ENCODE measurements around the gene UNC13B. TPM values are rescaled to one million over a fixed set of nuclear protein-coding genes. Genes with fewer than 3 reads are reported as not detected.

The UNC13B gene
- total and polyA plus RNA-seq, 9 of the 15 experiments (the other 6 are each of a cell fraction or from before 2014, with no cell fraction given), result 2.4 to 11.5 (median 8.6) TPM

DNA sequence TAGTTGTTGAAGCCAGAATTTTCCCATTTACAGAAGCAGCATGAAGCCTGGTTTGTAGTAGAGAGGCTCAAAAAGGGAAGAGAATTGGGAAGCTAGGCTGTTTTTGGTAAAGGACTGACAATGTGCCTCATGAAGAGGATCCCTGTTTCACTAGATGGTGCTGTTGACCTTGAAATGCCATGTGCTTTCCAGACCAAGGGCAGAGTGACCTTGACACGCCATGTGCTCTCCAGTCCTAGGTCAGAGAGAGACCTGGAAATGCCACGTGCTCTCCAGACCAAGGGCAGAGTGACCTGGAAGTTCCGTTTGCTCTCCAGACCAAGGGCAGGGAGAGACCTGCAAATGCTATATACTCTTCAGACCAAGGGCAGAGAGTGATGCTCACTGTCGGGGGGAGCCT lies 32.0 kb downstream of the UNC13B start (continued):
- TF ChIP-seq, protein P1, sequence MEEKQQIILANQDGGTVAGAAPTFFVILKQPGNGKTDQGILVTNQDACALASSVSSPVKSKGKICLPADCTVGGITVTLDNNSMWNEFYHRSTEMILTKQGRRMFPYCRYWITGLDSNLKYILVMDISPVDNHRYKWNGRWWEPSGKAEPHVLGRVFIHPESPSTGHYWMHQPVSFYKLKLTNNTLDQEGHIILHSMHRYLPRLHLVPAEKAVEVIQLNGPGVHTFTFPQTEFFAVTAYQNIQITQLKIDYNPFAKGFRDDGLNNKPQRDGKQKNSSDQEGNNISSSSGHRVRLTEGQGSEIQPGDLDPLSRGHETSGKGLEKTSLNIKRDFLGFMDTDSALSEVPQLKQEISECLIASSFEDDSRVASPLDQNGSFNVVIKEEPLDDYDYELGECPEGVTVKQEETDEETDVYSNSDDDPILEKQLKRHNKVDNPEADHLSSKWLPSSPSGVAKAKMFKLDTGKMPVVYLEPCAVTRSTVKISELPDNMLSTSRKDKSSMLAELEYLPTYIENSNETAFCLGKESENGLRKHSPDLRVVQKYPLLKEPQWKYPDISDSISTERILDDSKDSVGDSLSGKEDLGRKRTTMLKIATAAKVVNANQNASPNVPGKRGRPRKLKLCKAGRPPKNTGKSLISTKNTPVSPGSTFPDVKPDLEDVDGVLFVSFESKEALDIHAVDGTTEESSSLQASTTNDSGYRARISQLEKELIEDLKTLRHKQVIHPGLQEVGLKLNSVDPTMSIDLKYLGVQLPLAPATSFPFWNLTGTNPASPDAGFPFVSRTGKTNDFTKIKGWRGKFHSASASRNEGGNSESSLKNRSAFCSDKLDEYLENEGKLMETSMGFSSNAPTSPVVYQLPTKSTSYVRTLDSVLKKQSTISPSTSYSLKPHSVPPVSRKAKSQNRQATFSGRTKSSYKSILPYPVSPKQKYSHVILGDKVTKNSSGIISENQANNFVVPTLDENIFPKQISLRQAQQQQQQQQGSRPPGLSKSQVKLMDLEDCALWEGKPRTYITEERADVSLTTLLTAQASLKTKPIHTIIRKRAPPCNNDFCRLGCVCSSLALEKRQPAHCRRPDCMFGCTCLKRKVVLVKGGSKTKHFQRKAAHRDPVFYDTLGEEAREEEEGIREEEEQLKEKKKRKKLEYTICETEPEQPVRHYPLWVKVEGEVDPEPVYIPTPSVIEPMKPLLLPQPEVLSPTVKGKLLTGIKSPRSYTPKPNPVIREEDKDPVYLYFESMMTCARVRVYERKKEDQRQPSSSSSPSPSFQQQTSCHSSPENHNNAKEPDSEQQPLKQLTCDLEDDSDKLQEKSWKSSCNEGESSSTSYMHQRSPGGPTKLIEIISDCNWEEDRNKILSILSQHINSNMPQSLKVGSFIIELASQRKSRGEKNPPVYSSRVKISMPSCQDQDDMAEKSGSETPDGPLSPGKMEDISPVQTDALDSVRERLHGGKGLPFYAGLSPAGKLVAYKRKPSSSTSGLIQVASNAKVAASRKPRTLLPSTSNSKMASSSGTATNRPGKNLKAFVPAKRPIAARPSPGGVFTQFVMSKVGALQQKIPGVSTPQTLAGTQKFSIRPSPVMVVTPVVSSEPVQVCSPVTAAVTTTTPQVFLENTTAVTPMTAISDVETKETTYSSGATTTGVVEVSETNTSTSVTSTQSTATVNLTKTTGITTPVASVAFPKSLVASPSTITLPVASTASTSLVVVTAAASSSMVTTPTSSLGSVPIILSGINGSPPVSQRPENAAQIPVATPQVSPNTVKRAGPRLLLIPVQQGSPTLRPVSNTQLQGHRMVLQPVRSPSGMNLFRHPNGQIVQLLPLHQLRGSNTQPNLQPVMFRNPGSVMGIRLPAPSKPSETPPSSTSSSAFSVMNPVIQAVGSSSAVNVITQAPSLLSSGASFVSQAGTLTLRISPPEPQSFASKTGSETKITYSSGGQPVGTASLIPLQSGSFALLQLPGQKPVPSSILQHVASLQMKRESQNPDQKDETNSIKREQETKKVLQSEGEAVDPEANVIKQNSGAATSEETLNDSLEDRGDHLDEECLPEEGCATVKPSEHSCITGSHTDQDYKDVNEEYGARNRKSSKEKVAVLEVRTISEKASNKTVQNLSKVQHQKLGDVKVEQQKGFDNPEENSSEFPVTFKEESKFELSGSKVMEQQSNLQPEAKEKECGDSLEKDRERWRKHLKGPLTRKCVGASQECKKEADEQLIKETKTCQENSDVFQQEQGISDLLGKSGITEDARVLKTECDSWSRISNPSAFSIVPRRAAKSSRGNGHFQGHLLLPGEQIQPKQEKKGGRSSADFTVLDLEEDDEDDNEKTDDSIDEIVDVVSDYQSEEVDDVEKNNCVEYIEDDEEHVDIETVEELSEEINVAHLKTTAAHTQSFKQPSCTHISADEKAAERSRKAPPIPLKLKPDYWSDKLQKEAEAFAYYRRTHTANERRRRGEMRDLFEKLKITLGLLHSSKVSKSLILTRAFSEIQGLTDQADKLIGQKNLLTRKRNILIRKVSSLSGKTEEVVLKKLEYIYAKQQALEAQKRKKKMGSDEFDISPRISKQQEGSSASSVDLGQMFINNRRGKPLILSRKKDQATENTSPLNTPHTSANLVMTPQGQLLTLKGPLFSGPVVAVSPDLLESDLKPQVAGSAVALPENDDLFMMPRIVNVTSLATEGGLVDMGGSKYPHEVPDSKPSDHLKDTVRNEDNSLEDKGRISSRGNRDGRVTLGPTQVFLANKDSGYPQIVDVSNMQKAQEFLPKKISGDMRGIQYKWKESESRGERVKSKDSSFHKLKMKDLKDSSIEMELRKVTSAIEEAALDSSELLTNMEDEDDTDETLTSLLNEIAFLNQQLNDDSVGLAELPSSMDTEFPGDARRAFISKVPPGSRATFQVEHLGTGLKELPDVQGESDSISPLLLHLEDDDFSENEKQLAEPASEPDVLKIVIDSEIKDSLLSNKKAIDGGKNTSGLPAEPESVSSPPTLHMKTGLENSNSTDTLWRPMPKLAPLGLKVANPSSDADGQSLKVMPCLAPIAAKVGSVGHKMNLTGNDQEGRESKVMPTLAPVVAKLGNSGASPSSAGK (IDR thresholded peaks at IDR 0.05), result peak; percentile 36; the same call in 1 of the 2 replicates
- TF ChIP-seq MEIS2 (IDR thresholded peaks at IDR 0.05; ENCODE audit: partially characterized antibody) (no peak), MTA3 (IDR thresholded peaks at IDR 0.05; ENCODE audit: borderline replicate concordance) (no peak), KLF6 (CRISPR knock-in tag; IDR thresholded peaks at IDR 0.05; ENCODE audit: borderline replicate concordance) (no peak), RAD21 (CRISPR knock-in tag; conservative IDR thresholded peaks at IDR 0.05 in 1 of 2, IDR thresholded peaks at IDR 0.05 in 1 of 2) (peak in 1 of 2 experiments; percentile 57; a peak in 2 of 4 replicates), RBFOX2 (IDR thresholded peaks at IDR 0.05; ENCODE audit: low read depth, low read length) (no peak), GABPA (tag; conservative IDR thresholded peaks at IDR 0.05; ENCODE audit: low read depth) (no peak), NR2C1 (IDR thresholded peaks at IDR 0.05) (no peak), NR2C1 (tag; IDR thresholded peaks at IDR 0.05) (peak; percentile 35; the same call in 1 of the 2 replicates), MCM5 (IDR thresholded peaks at IDR 0.05; ENCODE audit: low read depth) (no peak), PURB (CRISPR knock-in tag; IDR thresholded peaks at IDR 0.05; ENCODE audit: low read depth) (no peak), FOXK2 (conservative IDR thresholded peaks at IDR 0.05 in 1 of 2, IDR thresholded peaks at IDR 0.05 in 1 of 2; ENCODE audit: low read depth in 2 of 2) (no peak), COPS2 (conservative IDR thresholded peaks at IDR 0.05) (no peak)
- TF ChIP-seq, protein P2, sequence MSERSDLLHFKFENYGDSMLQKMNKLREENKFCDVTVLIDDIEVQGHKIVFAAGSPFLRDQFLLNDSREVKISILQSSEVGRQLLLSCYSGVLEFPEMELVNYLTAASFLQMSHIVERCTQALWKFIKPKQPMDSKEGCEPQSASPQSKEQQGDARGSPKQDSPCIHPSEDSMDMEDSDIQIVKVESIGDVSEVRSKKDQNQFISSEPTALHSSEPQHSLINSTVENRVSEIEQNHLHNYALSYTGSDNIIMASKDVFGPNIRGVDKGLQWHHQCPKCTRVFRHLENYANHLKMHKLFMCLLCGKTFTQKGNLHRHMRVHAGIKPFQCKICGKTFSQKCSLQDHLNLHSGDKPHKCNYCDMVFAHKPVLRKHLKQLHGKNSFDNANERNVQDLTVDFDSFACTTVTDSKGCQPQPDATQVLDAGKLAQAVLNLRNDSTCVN (CRISPR knock-in tag; IDR thresholded peaks at IDR 0.05), result no peak
- TF ChIP-seq, protein P3, sequence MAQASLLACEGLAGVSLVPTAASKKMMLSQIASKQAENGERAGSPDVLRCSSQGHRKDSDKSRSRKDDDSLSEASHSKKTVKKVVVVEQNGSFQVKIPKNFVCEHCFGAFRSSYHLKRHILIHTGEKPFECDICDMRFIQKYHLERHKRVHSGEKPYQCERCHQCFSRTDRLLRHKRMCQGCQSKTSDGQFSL (CRISPR knock-in tag; IDR thresholded peaks at IDR 0.05), result no peak
- TF ChIP-seq, protein P3 (tag; IDR thresholded peaks at IDR 0.05), result no peak
